Hindlimb muscle (tissue), 1 donor: ENCODE data around the gene CNN2. TPM values are rescaled to one million over a fixed set of nuclear protein-coding genes. Genes with fewer than 3 reads are reported as not detected.

Experiments
- DNase-seq: peaks from one replicate; pipeline ENCODE4 v3.0.0-alpha.2; 2013
- polyA plus RNA-seq: library from polyadenylated mRNA; unstranded; fragments of 120-200 nt; gene quantifications from one replicate; pipeline ENCODE4 v1.2.1, GENCODE V29; 2013; ENCODE audit not compliant: insufficient read length

The CNN2 gene
- polyA plus RNA-seq, 1 donor = 58.2 TPM

- no peak for DNase-seq
These were observed 31.2 kb upstream of the CNN2 start for GRCh38 chr19:995051-995827.

- no peak for DNase-seq
These were observed 30.2 kb upstream of the CNN2 start for GRCh38 chr19:996051-996838.

- no peak for DNase-seq
These were observed 28.3 kb upstream of the CNN2 start for GRCh38 chr19:998064-998463.

- no peak for DNase-seq
These were observed 27.1 kb upstream of the CNN2 start for GRCh38 chr19:999379-999719.

GRCh38 chr19:1000095-1000494 lies 26.3 kb upstream of the CNN2 start, which contains the start of gene GRIN3B:
GRIN3B (plus strand) TSS chr19:1000419; CDS start chr19:1000438, 19 bp downstream.
- no peak for DNase-seq

- DNase-seq = no peak
These were observed 25.5 kb upstream of the CNN2 start for GRCh38 chr19:1000591-1001537.

- DNase-seq = no peak
These were observed 24.8 kb upstream of the CNN2 start for GRCh38 chr19:1001538-1002166.

GRCh38 chr19:1002600-1002999 lies 23.8 kb upstream of the CNN2 start:
- no peak for DNase-seq

- DNase-seq = no peak
These were observed 23.1 kb upstream of the CNN2 start for GRCh38 chr19:1003283-1003682.

GRCh38 chr19:1004204-1004802 lies 22.1 kb upstream of the CNN2 start:
- no peak for DNase-seq

GRCh38 chr19:1004803-1005664 lies 21.4 kb upstream of the CNN2 start:
- no peak for DNase-seq

GRCh38 chr19:1006711-1007398 lies 19.6 kb upstream of the CNN2 start:
- DNase-seq = no peak

- no peak for DNase-seq
These were observed 18.8 kb upstream of the CNN2 start for GRCh38 chr19:1007399-1008251.

GRCh38 chr19:1008268-1009040 lies 18.0 kb upstream of the CNN2 start:
- DNase-seq = no peak

- no peak for DNase-seq
These were observed 17.1 kb upstream of the CNN2 start for GRCh38 chr19:1009041-1009980.

- no peak for DNase-seq
These were observed 16.3 kb upstream of the CNN2 start for GRCh38 chr19:1009981-1010538.
